Ishikawa (cell line): ENCODE results near the gene SLC16A3.

Experiments used
- CEBPB ChIP-seq: IDR thresholded peaks from 2 replicates; pipeline ENCODE4 v1.6.1; 2012
- CREB1 ChIP-seq: IDR thresholded peaks from 2 replicates; pipeline ENCODE4 v1.6.1; 2012; ENCODE audit warnings: low read depth
- EGR1 ChIP-seq: IDR thresholded peaks from 2 replicates; pipeline ENCODE4 v1.6.1; 2012
- EP300 ChIP-seq: IDR thresholded peaks from 2 replicates; pipeline ENCODE4 v1.6.1; 2012; ENCODE audit warnings: borderline replicate concordance
- FOXM1 ChIP-seq: IDR thresholded peaks from 2 replicates; pipeline ENCODE4 v1.6.1; 2012; ENCODE audit warnings: low read depth, borderline replicate concordance
- MAX ChIP-seq: IDR thresholded peaks from 2 replicates; pipeline ENCODE4 v1.6.1; 2012
- NFIC ChIP-seq: IDR thresholded peaks from 2 replicates; pipeline ENCODE4 v1.6.1; 2012
- RAD21 ChIP-seq: IDR thresholded peaks from 2 replicates; pipeline ENCODE4 v1.6.1; 2012; ENCODE audit warnings: low read depth
- REST ChIP-seq: IDR thresholded peaks from 2 replicates; pipeline ENCODE4 v1.6.1; 2012; ENCODE audit warnings: low read depth, mild to moderate bottlenecking
- TAF1 ChIP-seq: IDR thresholded peaks from 2 replicates; pipeline ENCODE4 v1.6.1; 2012; ENCODE audit warnings: low read depth, mild to moderate bottlenecking
- TEAD4 ChIP-seq: IDR thresholded peaks from 2 replicates; pipeline ENCODE4 v1.6.1; 2012
- USF1 ChIP-seq: IDR thresholded peaks from 2 replicates; pipeline ENCODE4 v1.6.1; 2012
- YY1 ChIP-seq: IDR thresholded peaks from 2 replicates; pipeline ENCODE4 v1.6.1; 2012; ENCODE audit warnings: low read depth
- ZBTB7A ChIP-seq: IDR thresholded peaks from 2 replicates; pipeline ENCODE4 v1.6.1; 2012; ENCODE audit warnings: low read depth

GRCh38 chr17:82180776-82181528 lies 47.9 kb upstream of the SLC16A3 start:
- no peak for TF ChIP-seq MAX
- TF ChIP-seq YY1, result no peak
- no peak for TF ChIP-seq REST
- no peak for TF ChIP-seq CREB1
- TF ChIP-seq EP300, result no peak
- no peak for TF ChIP-seq FOXM1
- no peak for TF ChIP-seq TAF1
- no peak for TF ChIP-seq EGR1
- no peak for TF ChIP-seq NFIC
- no peak for TF ChIP-seq USF1
- no peak for TF ChIP-seq CEBPB
- no peak for TF ChIP-seq TEAD4
- no peak for TF ChIP-seq ZBTB7A
- TF ChIP-seq RAD21, result no peak
